Stimulated activated CD4-positive, alpha-beta T cell treated with anti-CD3 and anti-CD28 coated beads, Interleukin-1b, Interleukin-23, amount 100 ng/mL, for 24 hours (primary cell): Measurements from ENCODE around the gene PLA2G12B.
"Not testable (repeated sequence)": the region's sequence is repeated elsewhere in the genome, so short reads cannot be mapped to it uniquely, and the experiment has no call there.

Experiments
- DNase-seq, 4 experiments: peaks; one replicate each; pipeline ENCODE4 v3.0.0-alpha.2; 2020; ENCODE audit warnings: low read depth in 4 of 4, low spot score in 1 of 4

Gene PLA2G12B, protein sequence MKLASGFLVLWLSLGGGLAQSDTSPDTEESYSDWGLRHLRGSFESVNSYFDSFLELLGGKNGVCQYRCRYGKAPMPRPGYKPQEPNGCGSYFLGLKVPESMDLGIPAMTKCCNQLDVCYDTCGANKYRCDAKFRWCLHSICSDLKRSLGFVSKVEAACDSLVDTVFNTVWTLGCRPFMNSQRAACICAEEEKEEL

GRCh38 chr10:72954596-72955554 lies at the start of gene PLA2G12B:
PLA2G12B (minus strand) TSS chr10:72954806; CDS start chr10:72954685, 121 bp downstream.
- no peak for DNase-seq

DNA sequence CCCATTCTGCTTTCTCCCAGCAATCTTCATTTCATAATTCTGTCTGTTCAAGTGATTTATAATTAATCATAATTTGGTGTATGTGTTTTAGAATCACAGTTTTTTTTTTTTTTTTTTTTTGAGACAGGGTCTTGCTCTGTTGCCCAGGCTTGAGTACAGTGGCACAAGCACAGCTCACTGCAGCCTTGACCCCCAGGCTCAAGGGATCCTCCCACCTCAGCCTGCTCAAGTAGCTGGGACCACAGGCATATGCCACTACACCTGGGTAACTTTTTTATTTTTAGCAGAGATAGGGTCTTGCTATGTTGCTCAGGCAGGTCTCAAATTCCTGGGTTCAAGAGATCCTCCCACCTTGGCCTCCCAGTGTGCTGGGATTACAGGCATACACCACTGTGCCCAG lies 49.2 kb upstream of the PLA2G12B start:
- DNase-seq, result no peak

DNA sequence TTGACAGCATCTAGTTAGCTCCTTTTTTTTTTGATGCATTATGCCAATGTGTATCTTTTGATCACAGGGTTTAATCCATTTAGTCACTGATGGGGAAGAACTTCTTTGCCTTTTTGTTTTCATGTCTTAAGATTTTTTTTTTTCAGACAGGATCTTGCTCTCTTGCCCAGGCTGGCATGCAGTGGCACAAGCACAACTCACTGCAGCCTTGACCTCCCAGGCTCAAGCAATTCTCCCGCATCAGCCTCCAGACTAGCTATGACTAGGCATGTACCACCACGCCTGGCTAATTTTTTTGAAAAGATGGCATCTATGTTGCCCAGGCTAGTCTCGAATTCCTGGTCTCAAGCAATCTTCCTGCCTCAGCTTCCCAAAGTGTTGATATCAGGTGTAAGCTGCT lies 46.4 kb upstream of the PLA2G12B start:
- DNase-seq, result no peak

- DNase-seq, result no peak
These were observed 42.5 kb upstream of the PLA2G12B start for GRCh38 chr10:72997099-72997498.

GRCh38 chr10:72995459-72995858 lies 40.9 kb upstream of the PLA2G12B start:
- not testable (repeated sequence) for DNase-seq

DNA sequence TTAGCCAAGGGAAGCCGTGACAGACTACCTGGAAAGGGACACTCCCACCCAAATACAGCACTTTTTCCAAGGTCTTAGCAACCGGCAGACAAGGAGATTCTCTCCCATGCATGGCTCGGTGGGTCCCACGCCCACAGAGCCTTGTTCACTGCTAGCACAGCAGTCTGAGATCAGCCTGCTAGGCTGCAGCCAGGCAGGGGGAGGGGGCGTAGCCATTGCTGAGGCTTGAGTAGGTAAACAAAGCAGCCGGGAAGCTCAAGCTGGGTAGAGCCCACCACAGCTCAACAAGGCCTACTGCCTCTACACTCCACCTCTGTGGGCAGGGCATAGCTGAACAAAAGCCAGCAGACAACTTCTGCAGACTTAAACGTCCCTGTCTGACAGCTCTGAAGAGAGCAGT lies 35.2 kb upstream of the PLA2G12B start:
- not testable (repeated sequence) for DNase-seq

- DNase-seq, result not testable (repeated sequence)
These were observed 30.0 kb upstream of the PLA2G12B start for GRCh38 chr10:72984618-72985017.

DNA sequence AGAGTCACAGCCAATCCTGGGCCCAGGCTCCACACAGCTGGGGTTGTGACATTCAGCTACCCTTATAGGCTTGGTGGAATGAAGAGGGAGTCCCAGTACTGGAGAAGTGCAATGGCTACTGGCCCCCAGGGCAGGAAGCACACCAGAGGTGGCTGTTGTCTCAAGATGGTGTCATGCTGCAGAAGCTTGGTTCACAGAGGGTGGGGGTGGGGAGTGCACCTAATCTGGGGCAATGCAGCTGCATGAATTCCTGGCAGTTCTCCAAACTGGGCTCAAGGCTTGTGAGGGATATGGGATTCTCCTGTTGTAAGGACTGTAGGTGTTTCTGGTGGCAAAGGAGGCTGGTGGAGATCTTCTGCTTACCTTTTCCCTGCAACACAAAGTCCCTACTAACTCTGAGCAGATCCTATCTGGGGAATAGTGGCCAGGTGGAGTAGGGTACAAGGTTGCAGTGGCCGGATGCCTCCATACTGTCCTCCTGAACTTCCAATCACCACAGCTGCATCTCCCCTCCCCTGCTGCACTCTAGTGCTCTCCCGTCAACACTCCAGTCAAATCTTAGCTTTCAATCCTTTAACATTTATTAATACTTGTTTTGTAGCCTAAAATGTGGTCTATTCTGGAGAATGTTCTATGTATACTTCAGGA lies 27.4 kb upstream of the PLA2G12B start:
- DNase-seq, result no peak

GRCh38 chr10:72981028-72981881 lies 26.6 kb upstream of the PLA2G12B start:
- no peak for DNase-seq

DNA sequence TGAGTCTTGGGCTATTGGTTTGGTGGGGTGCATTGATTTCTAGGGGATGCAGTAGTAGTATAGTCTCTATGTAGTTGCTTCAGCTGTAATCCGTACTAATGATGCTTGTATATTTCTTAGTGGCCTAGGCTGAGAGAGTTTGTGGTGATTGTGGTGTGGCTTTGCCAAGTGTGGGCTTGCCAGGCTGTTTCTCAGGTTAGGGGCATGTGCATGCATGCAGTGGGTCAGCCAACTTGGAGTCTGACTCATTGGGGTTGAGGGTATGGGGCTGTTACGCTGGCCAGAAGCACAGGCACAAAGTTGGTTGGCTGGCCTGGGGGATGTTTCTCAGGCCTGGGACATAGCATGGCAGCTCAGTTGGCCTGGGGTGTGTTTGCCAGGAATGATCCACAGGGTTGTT lies 25.7 kb upstream of the PLA2G12B start:
- no peak for DNase-seq

- DNase-seq, result no peak
These were observed 25.1 kb upstream of the PLA2G12B start for GRCh38 chr10:72979709-72980108.

- no peak for DNase-seq
These were observed 22.3 kb upstream of the PLA2G12B start for GRCh38 chr10:72976886-72977285.

DNA sequence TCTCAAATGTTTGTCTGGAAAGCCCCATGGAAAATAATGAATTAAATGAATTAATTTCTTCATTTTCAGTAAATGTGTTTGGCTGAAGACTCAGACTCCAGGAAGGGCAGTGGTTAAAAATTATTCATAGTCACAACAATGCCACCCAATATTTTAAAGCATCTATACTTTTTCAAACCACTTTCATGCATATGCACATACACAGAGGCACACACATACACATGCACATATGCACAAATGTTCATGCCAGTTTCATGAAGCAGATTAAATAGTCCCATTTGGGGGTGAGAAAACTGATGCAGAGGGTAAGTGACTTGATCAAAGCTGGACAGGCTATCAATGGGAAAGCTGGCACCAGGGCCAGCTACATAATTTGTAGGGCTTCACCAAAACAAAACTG lies 1.4 kb upstream of the PLA2G12B start:
- DNase-seq, result no peak

- no peak for DNase-seq
These were observed 393 bp downstream of the PLA2G12B start for GRCh38 chr10:72954230-72954595.

DNA sequence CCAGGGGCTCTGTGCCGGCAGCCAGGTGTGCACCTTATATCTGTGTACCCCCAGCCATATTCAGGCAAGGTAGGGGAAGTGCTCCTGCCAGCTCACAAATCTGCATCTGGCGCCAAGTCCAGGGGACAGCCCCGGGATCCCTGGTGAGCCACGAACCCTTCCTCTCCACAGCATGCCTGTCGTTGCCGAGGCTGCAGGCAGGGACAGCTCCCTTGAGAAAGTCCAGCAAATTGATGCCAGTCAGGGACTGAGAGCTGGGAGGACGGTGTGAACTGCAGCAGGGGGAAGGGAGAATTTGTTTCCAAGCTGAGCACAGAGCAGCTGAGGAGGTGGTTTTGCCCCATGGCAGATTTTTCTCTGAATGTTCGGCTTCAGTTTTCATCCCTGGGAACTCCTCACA lies 919 bp downstream of the PLA2G12B start:
- no peak for DNase-seq

DNA sequence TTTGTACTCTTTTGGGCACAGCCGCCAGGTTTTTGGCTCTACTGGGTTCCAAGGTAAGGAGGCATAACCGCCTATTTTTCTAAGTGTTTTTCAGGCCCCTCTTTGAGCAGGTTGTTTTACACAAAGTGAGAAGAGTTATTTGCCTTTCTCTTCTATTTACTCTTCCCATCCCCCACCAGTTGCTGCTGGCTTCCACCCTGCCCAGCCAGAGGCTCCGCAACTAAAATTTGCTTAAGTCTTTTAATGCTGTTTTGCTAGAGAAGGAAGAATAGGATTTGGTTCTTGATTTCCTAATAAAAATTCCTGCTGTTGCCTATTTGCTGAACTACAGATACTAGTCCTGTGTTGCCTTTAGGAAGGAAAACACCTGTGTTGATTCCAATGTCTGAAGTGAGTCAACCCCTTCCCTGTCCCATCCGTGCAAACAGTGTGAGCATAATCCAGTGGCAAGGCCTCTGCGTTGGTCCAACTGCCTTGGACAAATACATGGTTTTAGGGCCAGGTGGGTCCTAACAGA lies 1.9 kb downstream of the PLA2G12B start:
- DNase-seq, result no peak

DNA sequence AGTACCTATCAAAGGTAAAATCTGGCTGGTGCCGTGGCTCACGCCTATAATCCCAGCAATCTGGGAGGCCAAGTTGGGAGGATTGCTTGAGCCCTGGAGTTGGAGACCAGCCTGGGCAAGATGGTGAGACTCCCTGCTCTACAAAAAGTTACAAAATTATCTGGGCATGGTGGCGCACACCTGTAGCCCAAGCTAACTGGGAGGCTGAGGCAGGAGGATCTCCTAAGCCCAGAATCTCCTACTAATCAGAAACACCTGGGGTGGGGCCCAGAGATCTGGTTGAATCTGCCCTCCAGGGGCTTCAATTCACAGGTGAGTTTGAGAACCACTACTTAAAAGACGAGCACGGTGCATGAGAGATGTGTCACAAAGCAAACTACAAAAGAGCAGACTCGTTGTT lies 2.4 kb downstream of the PLA2G12B start:
- DNase-seq, result no peak

DNA sequence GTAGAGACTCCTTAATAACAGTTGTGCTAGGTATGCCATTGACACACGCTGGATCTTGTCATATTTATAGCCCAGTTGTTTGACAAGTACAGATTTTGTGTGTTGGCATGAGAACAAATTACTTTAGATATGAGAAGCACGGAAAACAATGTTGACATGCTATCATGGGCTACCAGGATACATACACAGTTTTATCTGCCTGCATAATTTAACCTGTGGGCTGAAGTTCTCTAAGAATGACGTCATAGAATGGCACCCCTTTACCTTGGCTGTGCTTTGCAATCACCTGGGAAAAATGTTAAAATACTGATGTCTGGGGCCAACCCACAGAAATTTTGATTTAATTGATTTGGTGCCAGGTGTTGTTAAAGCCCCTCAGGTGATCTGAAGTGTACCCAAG lies 2.8 kb downstream of the PLA2G12B start:
- DNase-seq, result no peak

GRCh38 chr10:72948762-72949161 lies 5.8 kb downstream of the PLA2G12B start:
- no peak for DNase-seq

- DNase-seq, result no peak
These were observed 7.6 kb downstream of the PLA2G12B start for GRCh38 chr10:72946963-72947362.
